Gastroesophageal sphincter (tissue), 4 donors: ENCODE measurements around the gene LYRM4. TPM values are rescaled to one million over a fixed set of nuclear protein-coding genes. Genes with fewer than 3 reads are reported as not detected.

Experiments
- ATAC-seq: fragments of 150-250 bp; one replicate; pipeline ENCODE4 v1.9.1; 2016; ENCODE audit warnings: mild to moderate bottlenecking, moderate library complexity
- H3K27ac ChIP-seq, 4 donors: fragments of 200-600 bp; sonication (generic) in 3 of 4; 1 replicate in 3 of 4; 2 replicates in 1 of 4; pipeline ENCODE4 v1.5.1; 2016 to 2019
- H3K27me3 ChIP-seq: fragments of 200-600 bp; sonication (generic); one replicate; pipeline ENCODE4 v1.5.1; 2019
- H3K36me3 ChIP-seq, 2 donors: fragments of 200-600 bp; sonication (generic); one replicate each; pipeline ENCODE4 v1.5.1; 2019; ENCODE audit warnings: control low read depth in 1 of 2
- H3K4me1 ChIP-seq, 3 donors: fragments of 200-600 bp; sonication (generic); 1 replicate in 2 of 3; 2 replicates in 1 of 3; pipeline ENCODE4 v1.5.1; 2016 to 2019; ENCODE audit warnings: control low read depth in 2 of 3
- H3K4me3 ChIP-seq, 2 donors: fragments of 200-600 bp; sonication (generic); one replicate each; pipeline ENCODE4 v1.5.1; 2019; ENCODE audit warnings: mild to moderate bottlenecking in 1 of 2, moderate library complexity in 1 of 2
- H3K9me3 ChIP-seq, 3 donors: fragments of 200-600 bp; sonication (generic); one replicate each; pipeline ENCODE4 v1.5.1; 2017 to 2019; ENCODE audit warnings: control low read depth in 2 of 3
- CTCF ChIP-seq, 4 experiments: fragments of 200-600 bp in 2 of 4; fragments of 450-650 bp in 2 of 4; sonication (generic) in 1 of 4; IDR thresholded peaks; one replicate each; pipeline ENCODE4 v1.5.1; 2017 to 2019; ENCODE audit warnings: antibody characterized with exemption in 4 of 4, mild to moderate bottlenecking in 2 of 4, moderate library complexity in 2 of 4
- EP300 ChIP-seq: sonication (generic); formaldehyde crosslinking; IDR thresholded peaks from one replicate; pipeline ENCODE4 v1.6.1; 2017; ENCODE audit warnings: antibody characterized with exemption, mild to moderate bottlenecking
- POLR2A ChIP-seq, 2 donors: fragments of 450-650 bp; IDR thresholded peaks; one replicate each; pipeline ENCODE4 v1.6.1; 2017; ENCODE audit warnings: antibody characterized with exemption in 2 of 2, mild to moderate bottlenecking in 2 of 2, moderate library complexity in 1 of 2
- POLR2AphosphoS5 ChIP-seq: sonication (generic); formaldehyde crosslinking; IDR thresholded peaks from one replicate; pipeline ENCODE4 v1.6.1; 2017; ENCODE audit warnings: antibody characterized with exemption
- WGBS, 2 donors: methylation state at CpG; one replicate each; pipeline ENCODE4 v1.1.5; 2018; ENCODE audit warnings: low coverage in 1 of 2; 5-methylcytosine and 5-hydroxymethylcytosine counted together
- total RNA-seq, 4 donors: library from RNA; depleted of rRNA; stranded (reverse); fragments of >200 nt; gene quantifications; one replicate each; pipeline ENCODE4 v1.1.0, GENCODE V29; 2016

The LYRM4 gene
- total RNA-seq, 4 donors from 2014 or later: 16.4 to 27.9 (median 20.5) TPM

- H3K4me3 ChIP-seq: no peak overlapping the region
- no peak overlapping the region for H3K27ac ChIP-seq
- WGBS, 2 donors: 80 to 85% methylated on average over 5 of the region's 5 CpGs
- TF ChIP-seq POLR2AphosphoS5: no peak
- no peak for TF ChIP-seq CTCF (IDR thresholded peaks at IDR 0.05)
- TF ChIP-seq POLR2A (IDR thresholded peaks at IDR 0.05): no peak
- TF ChIP-seq EP300: no peak
- no peaks in the 10 kb centered on the region for H3K4me1 ChIP-seq
- no peaks in the 10 kb centered on the region for H3K9me3 ChIP-seq
- no peak for ATAC-seq
- H3K36me3 ChIP-seq: no peaks in the 10 kb centered on the region
- no peaks in the 10 kb centered on the region for H3K27me3 ChIP-seq
Observed at GRCh38 chr6:5278047-5278446, 17.3 kb upstream of the LYRM4 start.

- Histone ChIP-seq H3K27ac (no peak overlapping the region), H3K4me3 (no peak overlapping the region), H3K9me3 (no peaks in the 10 kb centered on the region), H3K27me3 (no peaks in the 10 kb centered on the region), H3K4me1 (no peaks in the 10 kb centered on the region), H3K36me3 (no peaks in the 10 kb centered on the region)
- 79 to 85% methylated on average over 3 of the region's 3 CpGs for WGBS, 2 donors
- ATAC-seq: no peak
- TF ChIP-seq CTCF (IDR thresholded peaks at IDR 0.05) (no peak), POLR2A (IDR thresholded peaks at IDR 0.05) (no peak)
Observed at GRCh38 chr6:5277589-5277988, 16.8 kb upstream of the LYRM4 start.

GRCh38 chr6:5276581-5276980 lies 15.8 kb upstream of the LYRM4 start:
- ATAC-seq: no peak

GRCh38 chr6:5275497-5275896 lies 14.7 kb upstream of the LYRM4 start:
- Histone ChIP-seq H3K36me3 (no peaks in the 10 kb centered on the region), H3K4me3 (no peak overlapping the region), H3K27ac (no peak overlapping the region), H3K27me3 (no peaks in the 10 kb centered on the region), H3K4me1 (no peaks in the 10 kb centered on the region), H3K9me3 (no peaks in the 10 kb centered on the region)
- 93 to 95% methylated on average over 2 of the region's 2 CpGs for WGBS, 2 donors
- no peak for ATAC-seq
- TF ChIP-seq CTCF (IDR thresholded peaks at IDR 0.05) (no peak), POLR2A (IDR thresholded peaks at IDR 0.05) (no peak), POLR2AphosphoS5 (no peak), EP300 (no peak)

More at GRCh38 chr6:5276581-5276980, 15.8 kb upstream of the LYRM4 start:
- no peaks in the 10 kb centered on the region for H3K27me3 ChIP-seq
- WGBS, 2 donors: 83 to 100% methylated on average over 1 of the region's 2 CpGs
- no peaks in the 10 kb centered on the region for H3K4me1 ChIP-seq
- TF ChIP-seq EP300: no peak
- no peak for TF ChIP-seq CTCF (IDR thresholded peaks at IDR 0.05)
- TF ChIP-seq POLR2AphosphoS5: no peak
- TF ChIP-seq POLR2A (IDR thresholded peaks at IDR 0.05): no peak
- H3K36me3 ChIP-seq: no peaks in the 10 kb centered on the region
- no peak overlapping the region for H3K27ac ChIP-seq
- H3K9me3 ChIP-seq: no peaks in the 10 kb centered on the region
- no peak overlapping the region for H3K4me3 ChIP-seq

- H3K27me3 ChIP-seq: no peaks in the 10 kb centered on the region
- ATAC-seq: no peak
- H3K9me3 ChIP-seq: no peaks in the 10 kb centered on the region
- H3K4me3 ChIP-seq: no peak overlapping the region
- WGBS, 2 donors: 89 to 100% methylated on average over 1 to 3 of the region's 3 CpGs
- TF ChIP-seq CTCF (IDR thresholded peaks at IDR 0.05) (no peak), POLR2AphosphoS5 (no peak), EP300 (no peak), POLR2A (IDR thresholded peaks at IDR 0.05) (no peak)
- H3K4me1 ChIP-seq: no peaks in the 10 kb centered on the region
- no peak overlapping the region for H3K27ac ChIP-seq
- no peaks in the 10 kb centered on the region for H3K36me3 ChIP-seq
Observed at GRCh38 chr6:5274231-5274630, 13.5 kb upstream of the LYRM4 start.
